Measurements from ENCODE around the gene C1orf53.
A peak's percentile ranks its signal among the peaks of the same experiment; 100 is the strongest.
"Not testable (repeated sequence)": the region's sequence is repeated elsewhere in the genome, so short reads cannot be mapped to it uniquely, and the experiment has no call there.

Gene C1orf53

DNA sequence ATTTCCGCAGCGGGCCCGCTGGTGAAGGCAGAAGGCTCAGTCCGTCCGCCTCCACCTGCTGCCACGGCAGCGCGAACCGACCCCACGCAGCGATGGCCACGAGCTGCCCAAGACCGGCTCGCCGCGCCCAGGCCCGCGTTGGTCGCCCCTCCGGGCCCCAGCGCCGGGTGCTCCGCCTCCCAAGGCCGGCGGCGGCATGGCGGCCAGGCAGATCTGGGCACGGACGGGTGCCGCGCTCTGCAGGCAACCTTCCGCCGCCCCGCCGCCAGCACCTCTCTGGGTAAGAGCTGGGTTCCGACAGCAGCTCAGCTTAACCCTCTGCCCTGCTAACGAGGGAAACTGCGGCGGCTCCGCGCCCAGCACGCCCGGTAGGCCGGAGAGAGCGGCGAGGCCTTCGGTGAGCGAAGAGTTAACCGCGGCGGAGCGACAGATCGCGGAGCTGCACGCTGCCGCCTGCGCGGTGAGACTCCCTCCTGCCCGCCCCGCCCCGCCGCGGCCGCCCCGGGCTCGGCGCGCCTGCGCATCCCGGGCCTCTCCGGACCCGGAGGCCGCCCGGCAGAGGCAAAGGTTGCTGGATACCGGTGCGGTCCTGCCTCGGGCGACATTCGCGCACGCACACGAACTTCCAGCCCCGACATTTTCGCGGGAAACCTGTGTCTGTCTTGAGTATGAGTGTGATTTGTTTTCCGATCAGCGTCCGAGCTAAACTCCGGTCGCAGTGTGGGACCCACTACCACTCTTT, at the start of gene C1orf53:
Gene C1orf53, plus strand, starts transcription at position 177 of the 742 bp plus-strand sequence. Its CDS starts 20 bp downstream, at position 197.
- peak; percentile 20 to 65 for DNase-seq (ENCODE audit: extremely low read depth in 1 of 2, low read depth in 1 of 2)

- not testable (repeated sequence) for DNase-seq (ENCODE audit: extremely low read depth in 1 of 2, low read depth in 1 of 2)
Measured at GRCh38 chr1:197855751-197856150, 46.7 kb upstream of the C1orf53 start.

DNA sequence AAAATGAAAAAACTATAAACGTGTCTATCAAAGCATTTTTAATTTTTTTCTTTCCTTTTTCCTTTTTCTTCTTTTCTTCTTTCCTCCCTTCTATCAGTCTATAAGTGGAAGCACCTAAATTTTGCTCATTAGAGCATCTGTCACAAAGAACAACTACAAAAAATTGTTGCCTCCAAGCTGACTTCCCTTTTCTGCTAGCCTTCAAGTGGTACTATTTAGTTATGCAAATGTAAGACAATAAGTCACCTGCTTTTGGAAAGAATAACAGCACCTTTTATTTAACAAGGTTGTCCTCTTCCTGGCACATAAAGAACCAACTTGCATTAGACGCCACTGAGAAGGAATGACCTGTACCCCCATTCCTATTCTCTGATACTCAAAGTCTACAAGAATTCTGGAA, 45.0 kb upstream of the C1orf53 start:
- DNase-seq (ENCODE audit: extremely low read depth in 1 of 2, low read depth in 1 of 2): no peak

DNA sequence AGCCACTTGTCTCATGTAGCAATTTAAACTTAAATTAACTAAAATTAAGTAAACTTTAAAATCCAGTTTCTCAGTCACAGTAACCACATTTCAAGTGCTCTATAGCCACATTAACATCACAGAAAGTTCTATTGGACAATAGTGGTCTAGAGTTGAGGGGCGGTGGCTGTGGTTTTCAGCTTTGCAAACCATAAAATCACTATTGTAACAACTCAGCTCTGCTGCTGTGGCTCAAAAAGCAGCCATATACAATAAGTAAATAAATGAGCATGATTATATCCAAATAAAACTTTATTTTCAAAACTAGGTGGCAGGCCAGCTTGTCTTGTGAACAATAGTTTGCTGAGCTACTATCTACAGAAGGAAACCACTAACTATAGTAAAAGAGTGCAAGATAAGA, 43.4 kb upstream of the C1orf53 start:
- DNase-seq (ENCODE audit: extremely low read depth in 1 of 2, low read depth in 1 of 2): no peak

DNA sequence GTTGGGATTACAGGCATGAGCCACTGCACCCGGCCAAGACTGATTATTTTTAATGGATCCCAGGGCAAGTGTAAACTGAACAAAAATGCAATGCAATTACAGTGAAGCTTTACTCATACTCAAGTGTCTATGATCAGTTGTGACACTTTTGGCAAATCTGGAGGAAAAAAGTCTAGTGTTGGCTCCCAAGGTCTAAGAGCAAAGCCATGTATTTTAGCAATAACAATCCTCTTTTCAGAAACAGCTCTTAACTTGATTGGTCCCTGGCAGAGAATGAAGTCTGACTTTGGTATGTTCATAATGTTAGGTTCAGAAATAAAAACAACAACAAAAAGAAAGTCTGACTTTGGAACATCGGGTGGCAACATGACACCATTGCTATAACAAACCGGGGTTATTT, 40.2 kb upstream of the C1orf53 start:
- DNase-seq (ENCODE audit: extremely low read depth in 1 of 2, low read depth in 1 of 2): no peak

- no peak for DNase-seq (ENCODE audit: extremely low read depth in 1 of 2, low read depth in 1 of 2)
Measured at GRCh38 chr1:197862671-197863070, 39.8 kb upstream of the C1orf53 start.

- DNase-seq (ENCODE audit: extremely low read depth in 1 of 2, low read depth in 1 of 2): no peak
Measured at GRCh38 chr1:197865809-197866208, 36.6 kb upstream of the C1orf53 start.

DNA sequence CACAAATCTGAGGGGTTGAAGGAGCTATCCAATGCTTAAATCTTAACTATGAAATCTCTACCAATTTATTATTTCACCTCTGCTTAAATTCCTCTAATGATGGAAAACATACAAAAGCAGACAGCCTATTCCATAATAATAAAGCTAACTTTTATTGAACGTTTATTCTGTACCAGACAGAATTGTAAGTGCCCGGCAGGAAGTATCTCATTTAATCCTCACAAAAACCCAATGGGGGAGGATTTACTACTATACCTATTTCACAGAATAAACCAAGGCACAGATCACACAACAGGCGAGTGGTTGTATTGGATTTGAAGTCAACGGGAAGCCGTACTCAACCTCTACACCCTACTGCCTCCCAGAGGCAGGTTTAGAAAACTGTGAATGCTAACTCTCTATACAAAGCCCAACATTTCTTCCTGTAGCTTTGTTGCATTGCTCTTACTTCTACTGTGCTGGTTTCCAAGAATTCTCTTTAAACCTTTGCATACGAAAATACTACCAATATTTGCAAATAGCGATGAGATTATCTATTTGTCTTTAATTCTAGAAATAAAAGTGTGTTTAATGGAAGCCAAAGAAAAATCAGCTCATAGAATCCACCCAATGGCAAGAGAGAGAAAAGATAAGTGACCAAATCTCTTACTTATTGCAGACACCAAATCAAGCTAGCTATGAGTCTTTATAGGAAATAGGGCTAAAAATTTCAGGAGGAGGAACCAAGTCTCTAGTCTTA, 33.5 kb upstream of the C1orf53 start:
- DNase-seq (ENCODE audit: extremely low read depth in 1 of 2, low read depth in 1 of 2): peak in 1 of 2 donors; percentile 8

GRCh38 chr1:197869490-197870077, 32.8 kb upstream of the C1orf53 start:
- no peak for DNase-seq (ENCODE audit: extremely low read depth in 1 of 2, low read depth in 1 of 2)

- no peak for DNase-seq (ENCODE audit: extremely low read depth in 1 of 2, low read depth in 1 of 2)
Measured at GRCh38 chr1:197876894-197877293, 25.5 kb upstream of the C1orf53 start.

- not testable (repeated sequence) for DNase-seq (ENCODE audit: extremely low read depth in 1 of 2, low read depth in 1 of 2)
Measured at GRCh38 chr1:197880385-197880784, 22.0 kb upstream of the C1orf53 start.

GRCh38 chr1:197882241-197882640, 20.2 kb upstream of the C1orf53 start:
- not testable (repeated sequence) for DNase-seq (ENCODE audit: extremely low read depth in 1 of 2, low read depth in 1 of 2)

- DNase-seq (ENCODE audit: extremely low read depth in 1 of 2, low read depth in 1 of 2): no peak
Measured at GRCh38 chr1:197884173-197884572, 18.3 kb upstream of the C1orf53 start.

GRCh38 chr1:197890936-197891335, 11.5 kb upstream of the C1orf53 start:
- no peak for DNase-seq (ENCODE audit: extremely low read depth in 1 of 2, low read depth in 1 of 2)

GRCh38 chr1:197892684-197893083, 9.7 kb upstream of the C1orf53 start:
- DNase-seq (ENCODE audit: extremely low read depth in 1 of 2, low read depth in 1 of 2): no peak

GRCh38 chr1:197896301-197896700, 6.1 kb upstream of the C1orf53 start:
- no peak for DNase-seq (ENCODE audit: extremely low read depth in 1 of 2, low read depth in 1 of 2)

GRCh38 chr1:197899037-197899436, 3.4 kb upstream of the C1orf53 start:
- DNase-seq (ENCODE audit: extremely low read depth in 1 of 2, low read depth in 1 of 2): no peak

GRCh38 chr1:197902131-197902453, 338 bp upstream of the C1orf53 start:
- no peak for DNase-seq (ENCODE audit: extremely low read depth in 1 of 2, low read depth in 1 of 2)

DNA sequence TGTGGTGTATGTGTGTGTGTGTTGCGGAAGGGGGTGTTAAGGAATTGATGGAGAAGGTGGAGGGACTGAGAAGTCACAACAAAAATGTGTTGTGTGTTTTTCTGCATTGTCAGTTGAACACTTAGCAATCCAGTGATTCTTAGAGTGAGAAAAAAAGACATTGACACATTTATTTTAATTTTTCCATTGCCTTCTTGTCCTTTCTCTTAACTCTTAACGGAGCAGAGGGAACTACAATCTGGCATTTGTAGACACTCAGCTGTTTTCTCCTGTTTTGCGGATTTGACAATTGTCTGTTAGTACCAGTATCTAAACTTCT, 725 bp downstream of the C1orf53 start:
- no peak for DNase-seq (ENCODE audit: extremely low read depth in 1 of 2, low read depth in 1 of 2)

GRCh38 chr1:197904126-197904787, 1.8 kb downstream of the C1orf53 start:
- DNase-seq (ENCODE audit: extremely low read depth in 1 of 2, low read depth in 1 of 2): no peak

GRCh38 chr1:197905699-197906351, 3.4 kb downstream of the C1orf53 start:
- no peak for DNase-seq (ENCODE audit: extremely low read depth in 1 of 2, low read depth in 1 of 2)

All from activated CD8-positive, alpha-beta memory T cell treated with anti-CD3 and anti-CD28 coated beads for 1 hour (primary cell).